ENCODE data around the gene NFE2L2.

GRCh38 chr2:177212106-177212890 lies 52.2 kb downstream of the NFE2L2 start, which contains the start of gene HNRNPA3:
- TF ChIP-seq CTCF (IDR thresholded peaks at IDR 0.05; ENCODE audit: low read length) (peak; percentile 29; the same call in 1 of the 2 replicates), EZH2 (IDR thresholded peaks at IDR 0.05; ENCODE audit: borderline replicate concordance, low read length) (no peak)

Data from OCI-LY1 (cell line).